ENCODE results near the gene MBD6. TPM values are rescaled to one million over a fixed set of nuclear protein-coding genes. Genes with fewer than 3 reads are reported as not detected.
"Not testable (repeated sequence)": the region's sequence is repeated elsewhere in the genome, so short reads cannot be mapped to it uniquely, and the experiment has no call there.

MBD6 gene
- total RNA-seq, 2 experiments from 2014 or later, result 53.3 to 53.4 TPM

- ChIA-PET CTCF (interaction anchor here (0.8 to 1.6 kb wide), 4 partner anchors 10 to 52 kb away, joined by 3 to 6 read pairs (median 4); partner anchors contain the start of genes DDIT3 and INHBC), POLR2A (interaction anchor here (0.6 to 1.7 kb wide), 2 partner anchors 10 to 11 kb away, joined by 4 to 5 read pairs; no protein-coding TSS in a partner anchor)
These were observed 35.5 kb upstream of the MBD6 start for GRCh38 chr12:57487055-57487596.

- ChIA-PET POLR2A (interaction anchor here (1.6 kb wide), 1 partner anchor 32 kb away, joined by 7 read pairs; the partner anchor contains the start of gene DDIT3), CTCF (interaction anchor here (0.8 to 1.6 kb wide), 6 partner anchors 8 to 53 kb away, joined by 3 to 5 read pairs (median 4); partner anchors contain the start of genes ARHGAP9, DDIT3 and INHBC)
These were observed 34.8 kb upstream of the MBD6 start, which contains the start of gene MARS1 for GRCh38 chr12:57487597-57488401. TSS of gene MARS1 (plus strand) at chr12:57488068. CDS start at chr12:57488091, 23 bp downstream.

- CTCF ChIA-PET, result interaction anchor here (1.0 to 1.6 kb wide), 5 partner anchors 8 to 31 kb away, joined by 3 to 4 read pairs (median 3); partner anchors contain the start of genes ARHGAP9 and DDIT3
- POLR2A ChIA-PET, result interaction anchor here (0.7 to 1.8 kb wide), 3 partner anchors 14 to 35 kb away, joined by 4 to 9 read pairs (median 7); partner anchors contain the start of gene DDIT3
These were observed 34.0 kb upstream of the MBD6 start for GRCh38 chr12:57488402-57489156.

GRCh38 chr12:57489157-57489641 is 33.4 kb upstream of the MBD6 start:
- ChIA-PET CTCF (interaction anchor here (1.0 to 1.4 kb wide), 4 partner anchors 9 to 29 kb away, joined by 3 to 4 read pairs (median 3); partner anchors contain the start of gene ARHGAP9), POLR2A (interaction anchor here (0.7 to 1.8 kb wide), 3 partner anchors 13 to 35 kb away, joined by 4 to 9 read pairs (median 7); partner anchors contain the start of gene DDIT3)

GRCh38 chr12:57490126-57490525 is 32.5 kb upstream of the MBD6 start:
- CTCF ChIA-PET, result no interaction called here
- POLR2A ChIA-PET, result interaction anchor here (0.9 to 1.8 kb wide), 2 partner anchors 12 to 29 kb away, joined by 3 to 9 read pairs; no protein-coding TSS in a partner anchor

- POLR2A ChIA-PET, result interaction anchor here (1.0 kb wide), 1 partner anchor 31 kb away, joined by 3 read pairs; the partner anchor contains the start of gene MBD6
- CTCF ChIA-PET, result interaction anchor here (0.7 to 1.5 kb wide), 2 partner anchors 29 to 111 kb away, joined by 3 read pairs; no protein-coding TSS in a partner anchor
These were observed 31.0 kb upstream of the MBD6 start for GRCh38 chr12:57491393-57492280.

- POLR2A ChIA-PET, CTCF ChIA-PET: not testable (repeated sequence)
These were observed 27.4 kb upstream of the MBD6 start for GRCh38 chr12:57495051-57495701.

GRCh38 chr12:57496822-57497221 is 25.8 kb upstream of the MBD6 start:
- ChIA-PET POLR2A (interaction anchor here (0.5 kb wide), 1 partner anchor 17 kb away, joined by 3 read pairs; no protein-coding TSS in a partner anchor), CTCF (interaction anchor here (0.7 to 1.4 kb wide), 3 partner anchors 22 to 255 kb away, joined by 3 read pairs; no protein-coding TSS in a partner anchor)

GRCh38 chr12:57497223-57498131 is 25.1 kb upstream of the MBD6 start:
- POLR2A ChIA-PET, result interaction anchor here (0.5 to 0.6 kb wide), 2 partner anchors 11 to 17 kb away, joined by 3 to 4 read pairs; no protein-coding TSS in a partner anchor
- CTCF ChIA-PET, result interaction anchor here (0.7 to 1.4 kb wide), 3 partner anchors 22 to 256 kb away, joined by 3 read pairs; no protein-coding TSS in a partner anchor

- CTCF ChIA-PET, result no interaction called here
- POLR2A ChIA-PET, result interaction anchor here (0.6 kb wide), 1 partner anchor 11 kb away, joined by 4 read pairs; no protein-coding TSS in a partner anchor
These were observed 24.5 kb upstream of the MBD6 start for GRCh38 chr12:57498132-57498502.

- ChIA-PET POLR2A (no interaction called here), CTCF (no interaction called here)
These were observed 24.1 kb upstream of the MBD6 start for GRCh38 chr12:57498571-57498970.

GRCh38 chr12:57500213-57500612 is 22.4 kb upstream of the MBD6 start:
- ChIA-PET POLR2A (no interaction called here), CTCF (no interaction called here)

GRCh38 chr12:57502311-57502969 is 20.2 kb upstream of the MBD6 start:
- ChIA-PET POLR2A (interaction anchor here (0.6 to 1.4 kb wide), 2 partner anchors 13 to 238 kb away, joined by 3 to 9 read pairs; no protein-coding TSS in a partner anchor), CTCF (interaction anchor here (0.6 kb wide), 2 partner anchors 22 to 100 kb away, joined by 3 to 4 read pairs; no protein-coding TSS in a partner anchor)

- POLR2A ChIA-PET, result not testable (repeated sequence)
- CTCF ChIA-PET, result interaction anchor here (1.1 kb wide), 1 partner anchor 10 kb away, joined by 3 read pairs; no protein-coding TSS in a partner anchor
These were observed 16.1 kb upstream of the MBD6 start for GRCh38 chr12:57506541-57506940.

GRCh38 chr12:57507796-57508195 is 14.8 kb upstream of the MBD6 start:
- CTCF ChIA-PET, POLR2A ChIA-PET: not testable (repeated sequence)
